ENCODE measurements around the gene GRK7. TPM values are rescaled to one million over a fixed set of nuclear protein-coding genes. Genes with fewer than 3 reads are reported as not detected.

GRK7 gene
- total RNA-seq, 1 experiment from 2014 or later: not detected

GRCh38 chr3:141792495-141792894 is 29.3 kb downstream of the GRK7 start (continued):
- TF ChIP-seq CTCF (IDR thresholded peaks at IDR 0.05 in 2 of 3, conservative IDR thresholded peaks at IDR 0.05 in 1 of 3; ENCODE audit: borderline replicate concordance in 1 of 3, insufficient read depth in 1 of 3, low read depth in 2 of 3, low read length in 2 of 3): no peak

GRCh38 chr3:141793476-141794260 is 30.5 kb downstream of the GRK7 start:
- CTCF ChIA-PET: no interaction called here
- Histone ChIP-seq H3K79me2 (ENCODE audit: insufficient read depth, low read length) (no peaks in the 10 kb centered on the region), H3K4me1 (ENCODE audit: control insufficient read depth in 1 of 2, insufficient read depth in 2 of 2, low read length in 2 of 2) (no peaks in the 10 kb centered on the region), H3K9me2 (ENCODE audit: insufficient read depth) (no peaks in the 10 kb centered on the region), H4K20me1 (ENCODE audit: insufficient read depth) (no peaks in the 10 kb centered on the region), H3K27me3 (ENCODE audit: insufficient read depth, low read length) (no peaks in the 10 kb centered on the region), H3K36me3 (ENCODE audit: control insufficient read depth in 1 of 2, insufficient read depth in 2 of 2, low read length in 2 of 2) (no peaks in the 10 kb centered on the region), H3K9ac (ENCODE audit: low read length) (no peak overlapping the region), H3K9me3 (ENCODE audit: control insufficient read depth in 1 of 2, insufficient read depth in 1 of 2, low read depth in 1 of 2, low read length in 2 of 2) (no peaks in the 10 kb centered on the region), H2AFZ (ENCODE audit: low read depth, low read length, poor library complexity, severe bottlenecking) (no peak overlapping the region), H3K4me3 (replicated peaks in 1 of 2; ENCODE audit: low read depth in 1 of 2, low read length in 2 of 2) (no peak overlapping the region), H3K4me2 (ENCODE audit: low read length) (no peak overlapping the region), H3K27ac (ENCODE audit: low read depth, low read length) (no peak overlapping the region)
- DNase-seq (ENCODE audit: low read depth, low spot score): no peak
- intact Hi-C loops (cut with micrococcal nuclease): no loop called here
- TF ChIP-seq MAX (IDR thresholded peaks at IDR 0.05): no peak
- TF ChIP-seq POLR2A (IDR thresholded peaks at IDR 0.05; ENCODE audit: borderline replicate concordance, extremely low read depth, insufficient read depth, insufficient read length): no peak
- no peak for TF ChIP-seq EGR1 (IDR thresholded peaks at IDR 0.05; ENCODE audit: low read depth)
- peak in 2 of 3 experiments; percentile 27 to 28; a peak in 3 of 6 replicates for TF ChIP-seq CTCF (IDR thresholded peaks at IDR 0.05 in 2 of 3, conservative IDR thresholded peaks at IDR 0.05 in 1 of 3; ENCODE audit: borderline replicate concordance in 1 of 3, insufficient read depth in 1 of 3, low read depth in 2 of 3, low read length in 2 of 3)
- ATAC-seq: peak; percentile 49; the same call in 1 of the 2 replicates
- POLR2A ChIA-PET: no interaction called here
- no TSS peak for BruUV-seq (replicated peaks)
- RAD21 ChIA-PET (ENCODE audit: low non-redundant PET in 1 of 2, low total read pairs in 2 of 2, uncharacterized antibody in 2 of 2, unreplicated experiment in 2 of 2): no interaction called here
